Measurements from ENCODE around the gene TEX11. TPM values are rescaled to one million over a fixed set of nuclear protein-coding genes. Genes with fewer than 3 reads are reported as not detected.
"Not testable (repeated sequence)": the region's sequence is repeated elsewhere in the genome, so short reads cannot be mapped to it uniquely, and the experiment has no call there.

The TEX11 gene
- total and polyA plus RNA-seq, 9 of the 15 experiments (the other 6 are each of a cell fraction or from before 2014, with no cell fraction given): 0.27 to 1.1 (median 0.45) TPM

DNA sequence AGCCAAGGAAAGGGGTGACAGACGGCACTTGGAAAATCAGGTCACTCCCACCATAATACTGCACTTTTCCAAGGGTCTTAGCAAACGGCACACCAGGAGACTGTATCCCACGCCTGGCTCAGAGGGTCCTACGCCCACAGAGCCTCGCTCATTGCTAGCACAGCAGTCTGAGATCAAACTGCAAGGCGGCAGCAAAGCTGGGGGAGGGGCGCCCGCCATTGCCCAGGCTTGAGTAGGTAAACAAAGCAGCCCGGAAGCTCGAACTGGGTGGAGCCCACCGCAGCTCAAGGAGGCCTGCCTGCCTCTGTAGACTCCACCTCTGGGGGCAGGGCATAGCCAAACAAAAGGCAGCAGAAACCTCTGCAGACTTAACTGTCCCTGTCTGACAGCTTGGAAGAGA is 247.4 kb downstream of the TEX11 start:
- H3K27me3 ChIP-seq (ENCODE audit: control insufficient read depth in 2 of 2, insufficient read depth in 2 of 2, low read length in 2 of 2); H3K4me1 ChIP-seq (replicated peaks in 1 of 2; ENCODE audit: control insufficient read depth in 2 of 2, insufficient read depth in 2 of 2, low read length in 2 of 2); DNase-seq (ENCODE audit: extremely low read depth in 1 of 4, low spot score in 3 of 4); CTCF ChIA-PET (ENCODE audit: low intra/inter-chr PET ratio); FAIRE-seq; H4K20me1 ChIP-seq (replicated peaks; ENCODE audit: control insufficient read depth, insufficient read depth, low read length); H3K4me3 ChIP-seq; H3K9ac ChIP-seq (ENCODE audit: insufficient read depth in 1 of 2, low read depth in 2 of 2, low read length in 2 of 2); H3K79me2 ChIP-seq (ENCODE audit: control insufficient read depth, insufficient read depth, low read length); H3K4me2 ChIP-seq (ENCODE audit: insufficient read depth, low read length); H3K36me3 ChIP-seq (ENCODE audit: control insufficient read depth, insufficient read depth, low read length); BruUV-seq (replicated peaks); ATAC-seq; H3K9me1 ChIP-seq (ENCODE audit: control insufficient read depth, insufficient read depth, low read length); intact Hi-C loops (cut with micrococcal nuclease); H3K27ac ChIP-seq (ENCODE audit: extremely low read depth, low read depth, low read length); POLR2A ChIA-PET; H3K9me3 ChIP-seq (replicated peaks; ENCODE audit: control insufficient read depth, insufficient read depth, low read depth, low read length): not testable (repeated sequence)
- H2AFZ ChIP-seq (ENCODE audit: low read depth, low read length): peak overlapping the region; percentile 63; the same call in 1 of the 2 replicates
- in situ Hi-C loops (cut with MboI): loop anchor here (10.0 kb wide), 1 partner anchor 206 kb away; no protein-coding TSS in a partner anchor
- 17% methylated on average over 1 of the region's 11 CpGs for WGBS (ENCODE audit: insufficient coverage, low coverage, missing lambda C conversion rate)
- TF ChIP-seq FOXA3 (CRISPR knock-in tag; conservative IDR thresholded peaks at IDR 0.05 in 1 of 2, IDR thresholded peaks at IDR 0.05 in 1 of 2) (0 out of 4 replicates have a peak, but pooled peaks of 1 of the 2 experiments have one; percentile 25), FOXK2 (conservative IDR thresholded peaks at IDR 0.05 in 1 of 2, IDR thresholded peaks at IDR 0.05 in 1 of 2; ENCODE audit: low read depth in 2 of 2) (peak; percentile 50 to 53; a peak in 2 of 4 replicates), ZNF766 (CRISPR knock-in tag; conservative IDR thresholded peaks at IDR 0.05) (0 out of 2 replicates have a peak, but pooled peaks have one; percentile 41)

DNA sequence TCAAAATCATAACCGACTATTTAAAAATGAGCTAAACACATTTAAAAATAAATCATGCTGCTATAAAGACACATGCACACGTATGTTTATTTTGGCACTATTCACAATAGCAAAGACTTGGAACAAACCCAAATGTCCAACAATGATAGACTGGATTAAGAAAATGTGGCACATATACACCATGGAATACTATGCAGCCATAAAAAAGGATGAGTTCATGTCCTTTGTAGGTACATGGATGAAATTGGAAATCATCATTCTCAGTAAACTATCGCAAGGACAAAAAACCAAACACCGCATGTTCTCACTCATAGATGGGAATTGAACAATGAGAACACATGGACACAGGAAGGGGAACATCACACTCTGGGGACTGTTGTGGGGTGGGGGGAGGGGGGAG is 251.0 kb downstream of the TEX11 start:
- H3K79me2 ChIP-seq (ENCODE audit: control insufficient read depth, insufficient read depth, low read length); H3K27ac ChIP-seq (ENCODE audit: extremely low read depth, low read depth, low read length); intact Hi-C loops (cut with micrococcal nuclease); H3K4me3 ChIP-seq; H2AFZ ChIP-seq (ENCODE audit: low read depth, low read length); H3K9ac ChIP-seq (ENCODE audit: insufficient read depth in 1 of 2, low read depth in 2 of 2, low read length in 2 of 2); H3K27me3 ChIP-seq (ENCODE audit: control insufficient read depth in 2 of 2, insufficient read depth in 2 of 2, low read length in 2 of 2); ATAC-seq; H4K20me1 ChIP-seq (replicated peaks; ENCODE audit: control insufficient read depth, insufficient read depth, low read length); H3K4me2 ChIP-seq (ENCODE audit: insufficient read depth, low read length); in situ Hi-C loops (cut with MboI); H3K36me3 ChIP-seq (ENCODE audit: control insufficient read depth, insufficient read depth, low read length); H3K4me1 ChIP-seq (replicated peaks in 1 of 2; ENCODE audit: control insufficient read depth in 2 of 2, insufficient read depth in 2 of 2, low read length in 2 of 2); BruUV-seq (replicated peaks); H3K9me1 ChIP-seq (ENCODE audit: control insufficient read depth, insufficient read depth, low read length); DNase-seq (ENCODE audit: extremely low read depth in 1 of 4, low spot score in 3 of 4); POLR2A ChIA-PET; FAIRE-seq; CTCF ChIA-PET (ENCODE audit: low intra/inter-chr PET ratio); H3K9me3 ChIP-seq (replicated peaks; ENCODE audit: control insufficient read depth, insufficient read depth, low read depth, low read length): not testable (repeated sequence)
- 22% methylated on average over 2 of the region's 4 CpGs for WGBS (ENCODE audit: insufficient coverage, low coverage, missing lambda C conversion rate)

Measured in K562 (cell line).